ENCODE results near the gene MYO3A.
"Not testable (repeated sequence)": the region's sequence is repeated elsewhere in the genome, so short reads cannot be mapped to it uniquely, and the experiment has no call there.

Gene MYO3A

DNA sequence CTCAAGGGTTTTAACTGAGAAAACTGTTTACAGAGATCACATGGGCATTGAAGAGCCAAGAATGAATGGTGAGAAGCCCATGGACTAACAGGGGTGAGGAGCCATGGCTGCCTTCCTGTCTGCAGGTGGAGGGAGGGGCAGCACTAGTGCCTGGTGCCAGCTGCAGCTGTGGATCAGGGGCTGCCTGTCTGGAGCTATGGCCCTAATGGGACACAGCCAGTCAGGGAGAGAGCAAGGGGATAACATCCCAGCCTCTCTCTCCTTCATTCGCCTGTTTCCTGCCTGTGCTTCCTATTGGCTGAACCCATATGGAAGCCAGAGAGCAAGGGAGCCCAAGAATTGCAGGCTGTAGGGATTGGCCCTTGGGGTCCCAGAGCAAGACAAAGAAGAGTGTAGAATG lies 156.7 kb downstream of the MYO3A start:
- no peak for DNase-seq

- no peak for DNase-seq
These were observed 159.2 kb downstream of the MYO3A start for GRCh38 chr10:26093229-26093628.

- no peak for DNase-seq
These were observed 161.8 kb downstream of the MYO3A start for GRCh38 chr10:26095781-26096180.

DNA sequence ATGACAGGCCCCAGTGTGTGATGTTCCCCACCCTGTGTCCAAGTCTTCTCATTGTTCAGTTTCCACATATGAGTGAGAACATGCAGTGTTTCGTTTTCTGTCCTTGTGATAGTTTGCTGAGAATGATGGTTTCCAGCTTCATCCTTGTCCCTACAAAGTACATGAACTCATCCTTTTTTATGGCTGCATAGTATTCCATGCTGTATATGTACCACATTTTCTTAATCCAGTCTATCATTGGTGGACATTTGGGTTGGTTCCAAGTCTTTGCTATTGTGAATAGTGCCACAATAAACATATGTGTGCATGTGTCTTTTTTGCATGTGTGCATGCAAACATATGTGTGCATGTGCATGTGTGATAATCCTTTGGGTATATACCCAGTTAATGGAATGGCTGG lies 163.5 kb downstream of the MYO3A start:
- DNase-seq: not testable (repeated sequence)

- DNase-seq: no peak
These were observed 178.5 kb downstream of the MYO3A start for GRCh38 chr10:26112532-26112931.

GRCh38 chr10:26138613-26139012 lies 204.6 kb downstream of the MYO3A start:
- DNase-seq: no peak

DNA sequence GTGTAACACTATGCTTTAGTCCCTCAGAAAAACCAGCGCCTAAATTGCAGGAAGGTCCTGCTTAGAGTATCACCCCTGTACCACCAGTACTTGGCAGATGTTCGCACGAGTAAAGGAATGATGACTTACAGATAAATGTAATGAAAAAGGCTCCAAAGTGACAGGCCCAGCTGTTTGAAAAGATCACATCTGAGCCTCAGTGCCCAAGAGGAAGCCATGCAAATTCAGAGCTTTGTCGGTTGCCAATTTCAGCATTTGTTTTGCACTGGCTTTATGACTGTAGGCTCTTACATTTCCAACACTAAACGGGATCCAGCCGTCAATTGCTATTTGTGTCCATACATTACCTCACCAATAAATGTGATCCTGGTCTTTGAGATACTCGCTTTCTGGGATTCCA lies 222.0 kb downstream of the MYO3A start:
- DNase-seq: no peak

GRCh38 chr10:26157734-26158133 lies 223.7 kb downstream of the MYO3A start:
- DNase-seq: no peak

- DNase-seq: no peak
These were observed 235.4 kb downstream of the MYO3A start for GRCh38 chr10:26169466-26169865.

GRCh38 chr10:26172131-26172530 lies 238.1 kb downstream of the MYO3A start:
- no peak for DNase-seq

DNA sequence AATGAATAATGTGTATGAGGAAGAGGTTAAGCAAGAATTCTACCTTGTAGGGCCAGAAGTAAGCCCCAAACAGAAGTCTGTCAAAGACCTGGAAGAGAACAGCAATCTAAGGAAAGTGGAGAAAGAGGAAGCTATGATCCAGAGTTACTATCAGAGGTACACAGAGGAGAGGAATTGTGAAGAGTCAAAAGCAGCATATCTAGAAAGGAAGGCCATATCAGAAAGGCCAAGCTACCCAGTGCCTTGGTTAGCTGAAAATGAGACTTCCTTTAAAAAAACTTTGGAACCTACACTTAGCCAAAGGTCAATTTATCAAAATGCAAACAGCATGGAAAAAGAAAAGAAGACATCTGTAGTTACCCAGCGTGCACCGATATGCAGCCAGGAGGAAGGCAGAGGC lies 239.8 kb downstream of the MYO3A start:
- DNase-seq: no peak

- no peak for DNase-seq
These were observed 243.3 kb downstream of the MYO3A start for GRCh38 chr10:26177341-26177740.

GRCh38 chr10:26194275-26194674 lies 260.2 kb downstream of the MYO3A start:
- DNase-seq: no peak

GRCh38 chr10:26197248-26197647 lies 263.2 kb downstream of the MYO3A start:
- no peak for DNase-seq

GRCh38 chr10:26198119-26198518 lies 264.1 kb downstream of the MYO3A start:
- no peak for DNase-seq

GRCh38 chr10:26199841-26200240 lies 265.8 kb downstream of the MYO3A start:
- no peak for DNase-seq

DNA sequence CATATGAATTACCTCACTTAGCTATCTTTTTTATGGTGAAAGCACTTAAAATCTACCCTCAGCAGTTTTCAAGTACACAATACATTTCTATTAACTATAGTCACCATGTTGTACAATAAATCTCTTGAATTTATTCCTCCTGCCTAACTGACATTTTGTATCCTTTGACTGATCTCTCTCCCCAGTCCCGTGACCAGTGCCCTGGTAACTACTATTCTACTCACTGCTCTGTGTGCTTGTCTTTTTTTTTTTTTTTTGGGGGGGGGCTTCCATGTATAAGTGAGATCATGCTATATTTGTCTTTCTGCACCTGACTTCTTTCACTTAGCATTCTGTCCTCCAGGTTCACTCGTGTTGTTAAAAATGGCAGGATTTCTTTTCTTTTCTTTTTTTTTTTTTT lies 271.2 kb downstream of the MYO3A start:
- no peak for DNase-seq

- no peak for DNase-seq
These were observed 277.9 kb downstream of the MYO3A start for GRCh38 chr10:26211781-26212444.

DNA sequence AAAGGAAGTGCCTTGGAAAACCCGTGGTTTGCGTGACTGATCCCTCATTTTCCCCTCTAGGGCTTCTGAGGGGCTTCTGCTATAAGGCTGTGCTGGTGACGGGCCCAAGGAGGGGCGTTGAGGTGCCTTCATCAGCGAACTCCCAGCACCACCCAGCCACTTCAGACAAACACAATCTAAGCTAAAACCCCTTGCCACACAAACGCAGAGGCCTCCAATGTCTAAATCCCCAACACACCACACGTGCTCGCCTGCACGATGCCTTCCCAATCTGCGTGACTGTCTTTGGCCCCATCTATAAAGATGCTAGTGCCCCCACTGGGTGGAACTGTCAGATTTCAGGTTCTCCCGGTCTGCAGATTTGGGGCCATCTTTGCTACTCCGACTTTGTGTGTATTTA lies 278.5 kb downstream of the MYO3A start:
- no peak for DNase-seq

DNA sequence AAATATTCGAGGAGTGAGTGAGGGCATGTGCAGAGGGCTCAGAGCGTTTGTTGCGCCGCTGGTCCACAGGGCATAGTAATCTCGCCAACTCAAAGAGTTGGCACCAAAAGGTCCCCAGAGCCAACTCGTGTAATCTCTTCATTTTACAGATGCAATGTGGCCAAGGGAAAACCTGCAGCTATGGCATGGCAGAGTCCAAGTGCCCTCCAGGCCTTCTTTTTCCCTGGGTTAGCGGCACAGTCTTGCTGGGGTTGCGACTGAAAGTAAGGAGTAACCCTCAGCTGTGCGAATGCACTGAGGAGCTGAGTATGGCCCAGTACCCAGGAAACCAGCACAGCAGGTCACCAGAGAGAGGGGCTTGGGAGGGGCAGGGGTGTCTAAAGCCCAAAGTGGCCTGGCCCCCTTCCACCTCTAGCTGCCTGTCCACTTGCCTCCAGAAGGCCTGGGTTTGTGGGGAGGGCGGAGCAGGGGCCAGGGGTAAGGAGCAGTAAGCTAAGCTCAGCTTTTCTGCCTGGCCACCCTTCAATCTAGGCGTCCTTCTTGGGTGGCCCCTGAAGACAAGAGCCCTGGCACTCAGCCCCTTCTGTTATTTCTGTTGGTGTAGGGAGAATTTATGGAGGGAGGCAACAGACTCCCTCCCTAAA lies 279.2 kb downstream of the MYO3A start:
- no peak for DNase-seq

GRCh38 chr10:26214004-26214403 lies 280.0 kb downstream of the MYO3A start:
- no peak for DNase-seq

DNA sequence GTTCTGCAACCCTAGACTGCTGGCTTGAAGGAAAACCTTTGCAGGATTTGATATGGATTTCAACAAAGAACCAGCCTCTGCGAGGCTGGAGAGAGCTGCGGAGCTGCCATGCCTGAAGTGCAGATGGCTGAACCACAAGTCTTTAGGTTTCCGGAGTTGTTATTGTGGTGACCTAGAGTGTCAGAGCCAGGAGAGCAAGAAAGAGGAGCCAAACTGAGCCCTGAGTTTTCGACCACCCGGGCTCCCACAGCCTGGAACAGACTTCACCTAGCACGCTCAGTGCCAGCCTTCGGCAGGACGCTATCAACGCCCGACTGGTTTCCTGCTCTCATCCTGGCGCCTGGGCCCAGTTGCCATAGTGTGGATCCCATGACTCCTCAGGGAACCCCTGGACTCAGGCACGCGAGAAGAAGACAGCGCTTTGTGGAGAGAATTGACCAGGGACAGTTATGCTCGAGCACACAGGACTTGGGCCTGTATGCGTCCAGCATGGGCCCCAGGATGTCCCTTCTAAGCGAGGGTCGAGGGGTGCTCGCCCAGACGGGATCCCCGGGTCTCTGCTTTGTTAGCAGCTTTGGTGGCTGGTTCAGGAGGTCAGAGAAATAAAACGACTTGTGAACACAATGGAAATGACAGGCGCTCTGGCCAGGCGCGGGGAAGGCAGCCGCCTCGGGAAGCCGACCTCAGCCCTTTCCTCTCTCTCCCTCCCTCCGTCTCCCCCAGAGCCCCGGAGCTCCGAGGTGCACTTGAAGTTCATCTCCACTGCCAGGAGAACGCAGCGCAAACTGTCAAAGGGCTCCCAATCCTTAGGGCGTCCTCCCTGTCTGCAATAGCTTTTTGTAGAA lies 280.7 kb downstream of the MYO3A start:
- no peak for DNase-seq

- DNase-seq: no peak
These were observed 281.4 kb downstream of the MYO3A start for GRCh38 chr10:26215396-26215934.

All from C1 segment of cervical spinal cord (tissue), 14 donors.